GM23338 (cell line): ENCODE results near the gene ARL11. TPM values are rescaled to one million over a fixed set of nuclear protein-coding genes. Genes with fewer than 3 reads are reported as not detected.

ENCODE experiments used
- ATAC-seq: fragments of 200-7000 bp; cut with Tn5 transposase; 3 replicates; pipeline ENCODE4 v1.9.1; 2020
- DNase-seq: peaks from one replicate; pipeline ENCODE4 v3.0.0-alpha.2; 2015; ENCODE audit warnings: low spot score
- H2AFZ ChIP-seq: fragments of 200-600 bp; sonication (generic); 2 replicates; pipeline ENCODE4 v1.8.0; 2016; ENCODE audit warnings: antibody characterized with exemption, mild to moderate bottlenecking, moderate library complexity
- H3F3A ChIP-seq: fragments of 200-600 bp; sonication (generic); replicated peaks from 2 replicates; pipeline ENCODE4 v1.8.0; 2017; ENCODE audit warnings: antibody characterized with exemption, mixed run types, low read depth
- H3K27ac ChIP-seq: fragments of 200-600 bp; sonication (generic); 2 replicates; pipeline ENCODE4 v1.6.1; 2016; ENCODE audit warnings: low read depth
- H3K27me3 ChIP-seq: fragments of 200-600 bp; sonication (generic); 2 replicates; pipeline ENCODE4 v1.8.0; 2016; ENCODE audit warnings: mild to moderate bottlenecking, mixed run types, moderate library complexity; ENCODE audit not compliant: insufficient read depth
- H3K36me3 ChIP-seq: fragments of 200-600 bp; sonication (generic); 2 replicates; pipeline ENCODE4 v1.8.0; 2016; ENCODE audit warnings: mild to moderate bottlenecking; ENCODE audit not compliant: insufficient read depth
- H3K4me1 ChIP-seq: fragments of 200-600 bp; sonication (generic); 2 replicates; pipeline ENCODE4 v1.8.0; 2016; ENCODE audit warnings: mild to moderate bottlenecking, moderate library complexity; ENCODE audit not compliant: insufficient read depth
- H3K4me2 ChIP-seq: fragments of 200-600 bp; sonication (generic); 2 replicates; pipeline ENCODE4 v1.7.1; 2017; ENCODE audit warnings: mixed run types
- H3K4me3 ChIP-seq: fragments of 200-600 bp; sonication (generic); 2 replicates; pipeline ENCODE4 v1.6.1; 2016; ENCODE audit warnings: mixed run types
- H3K79me2 ChIP-seq: fragments of 200-600 bp; sonication (generic); replicated peaks from 2 replicates; pipeline ENCODE4 v1.8.0; 2017; ENCODE audit warnings: mild to moderate bottlenecking; ENCODE audit not compliant: insufficient read depth
- H3K9me2 ChIP-seq: fragments of 200-600 bp; sonication (generic); 2 replicates; pipeline ENCODE4 v1.8.0; 2017; ENCODE audit not compliant: insufficient read depth
- H4K20me1 ChIP-seq: fragments of 200-600 bp; sonication (generic); replicated peaks from 2 replicates; pipeline ENCODE4 v1.8.0; 2017; ENCODE audit warnings: mild to moderate bottlenecking; ENCODE audit not compliant: insufficient read depth
- H3K27ac Mint-ChIP-seq: 2 replicates; pipeline ENCODE4 v1.8.0; 2020; ENCODE audit warnings: inconsistent platforms, mild to moderate bottlenecking, moderate library complexity, mixed read lengths
- H3K27me3 Mint-ChIP-seq: 3 replicates; pipeline ENCODE4 v1.8.0; 2022; ENCODE audit warnings: low read depth, mild to moderate bottlenecking, moderate library complexity, mixed read lengths, inconsistent platforms; ENCODE audit not compliant: insufficient read depth, poor library complexity
- H3K36me3 Mint-ChIP-seq: 3 replicates; pipeline ENCODE4 v1.8.0; 2021; ENCODE audit warnings: low read depth, mild to moderate bottlenecking, inconsistent platforms, moderate library complexity, mixed read lengths
- H3K4me1 Mint-ChIP-seq: 3 replicates; pipeline ENCODE4 v1.8.0; 2020; ENCODE audit warnings: mild to moderate bottlenecking, inconsistent platforms, mixed read lengths
- H3K4me3 Mint-ChIP-seq: 3 replicates; pipeline ENCODE4 v1.8.0; 2021; ENCODE audit warnings: moderate library complexity, mild to moderate bottlenecking, inconsistent platforms, mixed read lengths
- H3K9me3 Mint-ChIP-seq: 3 replicates; pipeline ENCODE4 v1.8.0; 2020; ENCODE audit warnings: moderate library complexity, mild to moderate bottlenecking, inconsistent platforms, mixed read lengths
- CTCF ChIP-seq, 2 experiments: fragments of 200-600 bp in 1 of 2; sonication (generic) in 1 of 2; conservative IDR thresholded peaks; 2 replicates each; pipeline versions ENCODE4 v1.5.1 to v1.6.1; 2016 to 2017; ENCODE audit warnings: antibody characterized with exemption in 2 of 2, low read depth in 2 of 2, mild to moderate bottlenecking in 2 of 2, moderate library complexity in 1 of 2
- ETS1 ChIP-seq: IDR thresholded peaks from 2 replicates; pipeline ENCODE4 v1.6.1; 2016; ENCODE audit warnings: antibody characterized with exemption
- JUNB ChIP-seq: IDR thresholded peaks from one replicate; pipeline ENCODE4 v1.6.1; 2016; ENCODE audit warnings: antibody characterized with exemption; ENCODE audit not compliant: unreplicated experiment
- REST ChIP-seq: IDR thresholded peaks from one replicate; pipeline ENCODE4 v1.6.1; 2018; ENCODE audit warnings: antibody characterized with exemption; ENCODE audit not compliant: unreplicated experiment
- ZNF331 ChIP-seq: fragments of 250-450 bp; sonication (Bioruptor Pico); IDR thresholded peaks from 2 replicates; pipeline ENCODE4 v1.5.0; 2020; ENCODE audit warnings: low read depth, mild to moderate bottlenecking, moderate library complexity
- polyA plus RNA-seq: library from polyadenylated mRNA; unstranded; fragments of >200 nt; fragmentation: Nextera tagmentation; extraction: Ambion mirVana; gene quantifications from 2 replicates; pipeline ENCODE4 v1.2.1, GENCODE V29; 2016
- total RNA-seq: library from RNA; depleted of rRNA; stranded (reverse); fragments of >200 nt; shearing (Covaris generic); gene quantifications from 2 replicates; pipeline ENCODE4 v1.2.3, GENCODE V29; 2014

Gene ARL11
- total and polyA plus RNA-seq, 2 experiments from 2014 or later = 0.32 to 0.52 TPM

- Mint-ChIP-seq H3K27ac (no peak overlapping the region), H3K9me3 (no peaks in the 10 kb centered on the region)
Measured at GRCh38 chr13:49604570-49604969, 23.7 kb upstream of the ARL11 start.

GRCh38 chr13:49606747-49607648, 21.3 kb upstream of the ARL11 start:
- H4K20me1 ChIP-seq = no peaks in the 10 kb centered on the region
- H3K27me3 Mint-ChIP-seq = no peaks in the 10 kb centered on the region

More at GRCh38 chr13:49604570-49604969, 23.7 kb upstream of the ARL11 start:
- Histone ChIP-seq H3K4me2 (no peak overlapping the region), H4K20me1 (no peaks in the 10 kb centered on the region), H3K27ac (no peak overlapping the region), H3K27me3 (no peaks in the 10 kb centered on the region), H3F3A (no peaks in the 10 kb centered on the region), H3K79me2 (no peaks in the 10 kb centered on the region), H3K36me3 (no peaks in the 10 kb centered on the region), H3K9me2 (no peaks in the 10 kb centered on the region), H3K4me3 (no peak overlapping the region), H2AFZ (peak overlapping the region; percentile 91), H3K4me1 (no peaks in the 10 kb centered on the region)
- DNase-seq = no peak
- TF ChIP-seq REST = no peak
- no peak for ATAC-seq
- Mint-ChIP-seq H3K27me3 (no peaks in the 10 kb centered on the region), H3K4me1 (peaks cover 4% of the 10 kb centered on the region; the same call in 2 of the 3 replicates), H3K4me3 (no peak overlapping the region), H3K36me3 (no peaks in the 10 kb centered on the region)

More at GRCh38 chr13:49606747-49607648, 21.3 kb upstream of the ARL11 start:
- no peak overlapping the region for H3K27ac ChIP-seq
- peak overlapping the region; percentile 30 for H2AFZ ChIP-seq
- H3K36me3 ChIP-seq = no peaks in the 10 kb centered on the region
- no peaks in the 10 kb centered on the region for H3K4me1 ChIP-seq
- H3K4me3 Mint-ChIP-seq = no peak overlapping the region
- peak; percentile 99 for ATAC-seq
- H3K27ac Mint-ChIP-seq = peak overlapping the region; percentile 89
- peaks cover 4% of the 10 kb centered on the region; the same call in 2 of the 3 replicates for H3K4me1 Mint-ChIP-seq
- H3K4me2 ChIP-seq = no peak overlapping the region
- H3F3A ChIP-seq = no peaks in the 10 kb centered on the region
- no peaks in the 10 kb centered on the region for H3K27me3 ChIP-seq
- H3K79me2 ChIP-seq = no peaks in the 10 kb centered on the region
- H3K36me3 Mint-ChIP-seq = no peaks in the 10 kb centered on the region
- H3K9me2 ChIP-seq = no peaks in the 10 kb centered on the region
- no peaks in the 10 kb centered on the region for H3K9me3 Mint-ChIP-seq
- peak; percentile 95 for DNase-seq
- H3K4me3 ChIP-seq = no peak overlapping the region
- no peak for TF ChIP-seq ZNF331 (CRISPR knock-in tag)
- TF ChIP-seq REST = no peak
- TF ChIP-seq CTCF (conservative IDR thresholded peaks at IDR 0.05; ENCODE audit: low read depth in 2 of 2) = peak; percentile 90 to 93
- no peak for TF ChIP-seq JUNB
- TF ChIP-seq ETS1 = no peak
